Astrocyte (in vitro differentiated cells and primary cell): ENCODE measurements around the gene CARD14. TPM values are rescaled to one million over a fixed set of nuclear protein-coding genes. Genes with fewer than 3 reads are reported as not detected.

Experiments used
- DNase-seq: peaks from one replicate; pipeline ENCODE4 v3.0.0-alpha.2; 2010; ENCODE audit warnings: low read depth
- FAIRE-seq: peaks from 2 replicates; lab custom pipeline; 2011; peaks lifted over from hg19 to GRCh38; lab: Jason Lieb, UNC
- H2AFZ ChIP-seq: 2 replicates; pipeline ENCODE4 v1.6.0; 2012; ENCODE audit warnings: low read depth, low read length, inconsistent platforms
- H3K27ac ChIP-seq: 2 replicates; pipeline ENCODE4 v1.5.1; 2011; ENCODE audit warnings: low read depth, low read length, inconsistent platforms
- H3K27me3 ChIP-seq: 2 replicates; pipeline ENCODE4 v1.6.0; 2011; ENCODE audit warnings: low read length, inconsistent platforms; ENCODE audit not compliant: insufficient read depth
- H3K36me3 ChIP-seq: 2 replicates; pipeline ENCODE4 v1.5.1; 2011; ENCODE audit warnings: low read length, inconsistent platforms; ENCODE audit not compliant: insufficient read depth
- H3K4me1 ChIP-seq: 2 replicates; pipeline ENCODE4 v1.5.1; 2011; ENCODE audit warnings: low read length, inconsistent platforms; ENCODE audit not compliant: insufficient read depth
- H3K4me2 ChIP-seq: 2 replicates; pipeline ENCODE4 v1.6.0; 2012; ENCODE audit warnings: low read length, inconsistent platforms
- H3K4me3 ChIP-seq: 2 replicates; pipeline ENCODE4 v1.5.1; 2011; ENCODE audit warnings: low read depth, mild to moderate bottlenecking, low read length, inconsistent platforms; ENCODE audit not compliant: insufficient read depth
- H3K79me2 ChIP-seq: 2 replicates; pipeline ENCODE4 v1.6.0; 2012; ENCODE audit warnings: mild to moderate bottlenecking, low read length, inconsistent platforms; ENCODE audit not compliant: insufficient read depth
- H3K9ac ChIP-seq: 2 replicates; pipeline ENCODE4 v1.6.0; 2012; ENCODE audit warnings: mild to moderate bottlenecking, low read length, inconsistent platforms
- H3K9me3 ChIP-seq: 2 replicates; pipeline ENCODE4 v1.5.1; 2012; ENCODE audit warnings: low read depth, mild to moderate bottlenecking, low read length, inconsistent platforms; ENCODE audit not compliant: insufficient read depth
- H4K20me1 ChIP-seq: 2 replicates; pipeline ENCODE4 v1.6.0; 2012; ENCODE audit warnings: low read length, inconsistent platforms; ENCODE audit not compliant: insufficient read depth
- H3K27ac Mint-ChIP-seq: one replicate; pipeline ENCODE4 v1.8.0; 2021; ENCODE audit warnings: mild to moderate bottlenecking, mixed read lengths; ENCODE audit not compliant: unreplicated experiment
- H3K27me3 Mint-ChIP-seq: one replicate; pipeline ENCODE4 v1.8.0; 2021; ENCODE audit warnings: low read depth, mixed read lengths; ENCODE audit not compliant: unreplicated experiment
- H3K36me3 Mint-ChIP-seq: one replicate; pipeline ENCODE4 v1.8.0; 2021; ENCODE audit warnings: low read depth, mixed read lengths; ENCODE audit not compliant: unreplicated experiment
- H3K4me1 Mint-ChIP-seq: one replicate; pipeline ENCODE4 v1.8.0; 2021; ENCODE audit warnings: low read depth, mixed read lengths; ENCODE audit not compliant: unreplicated experiment
- H3K4me3 Mint-ChIP-seq: one replicate; pipeline ENCODE4 v1.8.0; 2021; ENCODE audit warnings: mild to moderate bottlenecking, moderate library complexity, mixed read lengths; ENCODE audit not compliant: unreplicated experiment
- H3K9me3 Mint-ChIP-seq: one replicate; pipeline ENCODE4 v1.8.0; 2021; ENCODE audit warnings: mild to moderate bottlenecking, mixed read lengths; ENCODE audit not compliant: unreplicated experiment
- EZH2 ChIP-seq: IDR thresholded peaks from 2 replicates; pipeline ENCODE4 v1.6.1; 2012; ENCODE audit warnings: mild to moderate bottlenecking, low read length, inconsistent platforms; ENCODE audit not compliant: insufficient read depth
- total RNA-seq: library from RNA; stranded (reverse); gene quantifications from 2 replicates; pipeline ENCODE4 v1.2.1, GENCODE V29; 2021
- TF ChIP-seq, protein P1 (sequence below): IDR thresholded peaks from 2 replicates; pipeline ENCODE4 v1.5.1; 2011; ENCODE audit warnings: low read depth, mild to moderate bottlenecking, inconsistent platforms, low read length, moderate library complexity; ENCODE audit not compliant: insufficient read depth

Gene CARD14
- total RNA-seq, 1 donor from 2014 or later: not detected

DNA sequence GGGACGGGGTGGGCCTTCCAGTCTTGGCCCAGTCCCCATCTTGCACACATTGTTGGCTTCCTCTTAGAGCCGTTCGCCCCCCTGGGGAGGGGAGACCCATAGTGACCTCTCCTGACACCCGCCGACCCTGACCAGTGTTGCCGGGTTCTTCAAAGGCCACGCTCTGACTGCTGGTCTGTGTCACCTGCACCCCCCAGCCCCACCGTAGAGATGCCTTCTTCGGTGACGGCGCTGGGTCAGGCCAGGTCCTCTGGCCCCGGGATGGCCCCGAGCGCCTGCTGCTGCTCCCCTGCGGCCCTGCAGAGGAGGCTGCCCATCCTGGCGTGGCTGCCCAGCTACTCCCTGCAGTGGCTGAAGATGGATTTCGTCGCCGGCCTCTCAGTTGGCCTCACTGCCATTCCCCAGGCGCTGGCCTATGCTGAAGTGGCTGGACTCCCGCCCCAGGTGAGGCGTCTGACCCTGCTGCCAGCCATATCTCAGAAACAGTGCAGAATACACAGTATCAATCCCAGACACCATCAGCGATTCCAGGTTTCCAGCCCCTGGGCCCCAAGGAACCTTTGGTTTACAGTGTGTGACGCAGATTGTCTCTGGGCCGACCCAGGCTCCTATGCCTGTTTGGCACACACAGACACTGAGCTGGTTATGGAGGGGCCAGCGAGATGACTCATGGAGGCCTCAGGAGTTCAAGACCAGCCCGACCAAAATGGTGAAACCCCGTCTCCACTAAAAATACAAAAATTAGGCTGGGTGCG is 51.7 kb downstream of the CARD14 start:
- no peaks in the 10 kb centered on the region for H3K9me3 ChIP-seq
- H3K79me2 ChIP-seq: no peaks in the 10 kb centered on the region
- DNase-seq (no peak), FAIRE-seq (no peak)
- Mint-ChIP-seq H3K27ac (peak overlapping the region; percentile 7), H3K4me3 (peak overlapping the region; percentile 87), H3K36me3 (peaks cover 15% of the 10 kb centered on the region), H3K27me3 (no peaks in the 10 kb centered on the region), H3K9me3 (no peaks in the 10 kb centered on the region), H3K4me1 (peaks cover 3% of the 10 kb centered on the region)
- H4K20me1 ChIP-seq: peaks cover 19% of the 10 kb centered on the region
- H3K9ac ChIP-seq: no peak overlapping the region
- H3K27me3 ChIP-seq: no peaks in the 10 kb centered on the region
- peaks cover 10% of the 10 kb centered on the region for H3K4me1 ChIP-seq
- H3K36me3 ChIP-seq: no peaks in the 10 kb centered on the region
- H3K4me3 ChIP-seq: no peak overlapping the region
- no peak for TF ChIP-seq EZH2
- TF ChIP-seq, protein P1, sequence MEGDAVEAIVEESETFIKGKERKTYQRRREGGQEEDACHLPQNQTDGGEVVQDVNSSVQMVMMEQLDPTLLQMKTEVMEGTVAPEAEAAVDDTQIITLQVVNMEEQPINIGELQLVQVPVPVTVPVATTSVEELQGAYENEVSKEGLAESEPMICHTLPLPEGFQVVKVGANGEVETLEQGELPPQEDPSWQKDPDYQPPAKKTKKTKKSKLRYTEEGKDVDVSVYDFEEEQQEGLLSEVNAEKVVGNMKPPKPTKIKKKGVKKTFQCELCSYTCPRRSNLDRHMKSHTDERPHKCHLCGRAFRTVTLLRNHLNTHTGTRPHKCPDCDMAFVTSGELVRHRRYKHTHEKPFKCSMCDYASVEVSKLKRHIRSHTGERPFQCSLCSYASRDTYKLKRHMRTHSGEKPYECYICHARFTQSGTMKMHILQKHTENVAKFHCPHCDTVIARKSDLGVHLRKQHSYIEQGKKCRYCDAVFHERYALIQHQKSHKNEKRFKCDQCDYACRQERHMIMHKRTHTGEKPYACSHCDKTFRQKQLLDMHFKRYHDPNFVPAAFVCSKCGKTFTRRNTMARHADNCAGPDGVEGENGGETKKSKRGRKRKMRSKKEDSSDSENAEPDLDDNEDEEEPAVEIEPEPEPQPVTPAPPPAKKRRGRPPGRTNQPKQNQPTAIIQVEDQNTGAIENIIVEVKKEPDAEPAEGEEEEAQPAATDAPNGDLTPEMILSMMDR: no peak
- no peak overlapping the region for H2AFZ ChIP-seq
- H3K27ac ChIP-seq: no peak overlapping the region
- peak overlapping the region; percentile 91 for H3K4me2 ChIP-seq

DNA sequence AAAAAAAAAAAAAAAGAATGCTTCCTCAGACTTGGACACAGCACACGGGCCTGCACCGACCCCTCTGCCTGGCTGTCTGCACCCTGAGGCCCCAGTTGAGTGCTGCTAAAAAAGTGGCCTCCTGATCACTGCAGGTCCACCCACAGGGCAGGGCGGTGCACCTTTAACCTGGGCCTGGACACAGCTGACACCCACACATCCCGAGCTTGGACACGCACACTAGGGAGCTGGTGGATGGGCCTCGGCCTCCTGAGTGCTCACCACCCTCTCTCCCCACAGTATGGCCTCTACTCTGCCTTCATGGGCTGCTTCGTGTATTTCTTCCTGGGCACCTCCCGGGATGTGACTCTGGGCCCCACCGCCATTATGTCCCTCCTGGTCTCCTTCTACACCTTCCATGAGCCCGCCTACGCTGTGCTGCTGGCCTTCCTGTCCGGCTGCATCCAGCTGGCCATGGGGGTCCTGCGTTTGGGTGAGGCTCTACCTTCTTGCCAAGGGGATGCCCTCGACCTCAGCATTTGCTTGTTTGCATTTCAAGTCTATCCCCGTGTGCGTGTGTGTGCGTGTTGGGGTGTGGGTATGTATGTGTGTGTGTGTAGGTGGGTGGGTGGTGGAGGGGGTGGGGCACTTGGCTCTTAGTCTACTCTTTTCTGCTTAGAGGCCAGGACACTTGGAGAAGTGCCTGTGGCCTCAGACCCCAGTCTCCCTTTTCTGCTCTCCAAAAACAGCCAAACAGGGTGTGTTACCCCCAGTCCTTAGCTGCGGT is 52.7 kb downstream of the CARD14 start:
- H3K4me1 Mint-ChIP-seq: peaks cover 3% of the 10 kb centered on the region
- FAIRE-seq (no peak), DNase-seq (no peak)
- Histone ChIP-seq H2AFZ (no peak overlapping the region), H3K4me2 (no peak overlapping the region), H3K79me2 (no peaks in the 10 kb centered on the region), H3K27ac (no peak overlapping the region), H3K36me3 (no peaks in the 10 kb centered on the region), H4K20me1 (peaks cover 13% of the 10 kb centered on the region), H3K9ac (no peak overlapping the region), H3K27me3 (no peaks in the 10 kb centered on the region), H3K4me3 (no peak overlapping the region), H3K4me1 (peaks cover 10% of the 10 kb centered on the region), H3K9me3 (no peaks in the 10 kb centered on the region)
- H3K27me3 Mint-ChIP-seq: no peaks in the 10 kb centered on the region
- H3K36me3 Mint-ChIP-seq: peaks cover 11% of the 10 kb centered on the region
- no peaks in the 10 kb centered on the region for H3K9me3 Mint-ChIP-seq
- TF ChIP-seq EZH2: no peak
- TF ChIP-seq, protein P1: no peak
- H3K27ac Mint-ChIP-seq: no peak overlapping the region
- H3K4me3 Mint-ChIP-seq: no peak overlapping the region
